Ascending aorta (tissue), 2 donors: ENCODE results near the gene ANXA6. TPM values are rescaled to one million over a fixed set of nuclear protein-coding genes. Genes with fewer than 3 reads are reported as not detected.

Experiments used
- DNase-seq, 2 donors: peaks; one replicate each; pipeline ENCODE4 v3.0.0-alpha.2; 2019; ENCODE audit warnings: low spot score in 2 of 2
- H3K27ac ChIP-seq, 2 donors: fragments of 200-600 bp; sonication (generic); one replicate each; pipeline ENCODE4 v1.5.1; 2016 to 2017; ENCODE audit warnings: mild to moderate bottlenecking in 1 of 2
- H3K27me3 ChIP-seq: fragments of 200-600 bp; sonication (generic); one replicate; pipeline ENCODE4 v1.5.1; 2017
- H3K36me3 ChIP-seq, 2 donors: fragments of 200-600 bp; sonication (generic); one replicate each; pipeline ENCODE4 v1.5.1; 2016
- H3K4me1 ChIP-seq, 2 donors: fragments of 200-600 bp; sonication (generic); one replicate each; pipeline ENCODE4 v1.5.1; 2016 to 2017; ENCODE audit warnings: mild to moderate bottlenecking in 1 of 2
- H3K4me3 ChIP-seq, 2 donors: fragments of 200-600 bp; sonication (generic); one replicate each; pipeline ENCODE4 v1.5.1; 2016 to 2017; ENCODE audit warnings: mild to moderate bottlenecking in 1 of 2
- H3K9me3 ChIP-seq, 2 donors: fragments of 200-600 bp; sonication (generic); one replicate each; pipeline ENCODE4 v1.5.1; 2016
- CTCF ChIP-seq, 3 experiments: fragments of 200-600 bp in 2 of 3; fragments of 450-650 bp in 1 of 3; sonication (generic) in 2 of 3; IDR thresholded peaks; one replicate each; pipeline ENCODE4 v1.5.1; 2016 to 2019; ENCODE audit warnings: antibody characterized with exemption in 3 of 3, mild to moderate bottlenecking in 1 of 3, moderate library complexity in 1 of 3
- intact Hi-C: fragments of 100-400 bp; cut with DNase I; formaldehyde crosslinking; loops from one replicate; pipeline ENCODE4 v1.15.1; 2023
- total RNA-seq: library from RNA; depleted of rRNA; stranded (reverse); fragments of >200 nt; gene quantifications from one replicate; pipeline ENCODE4 v1.1.0, GENCODE V29; 2016

Gene ANXA6
- total RNA-seq, 1 donor from 2014 or later = 334 TPM

DNA sequence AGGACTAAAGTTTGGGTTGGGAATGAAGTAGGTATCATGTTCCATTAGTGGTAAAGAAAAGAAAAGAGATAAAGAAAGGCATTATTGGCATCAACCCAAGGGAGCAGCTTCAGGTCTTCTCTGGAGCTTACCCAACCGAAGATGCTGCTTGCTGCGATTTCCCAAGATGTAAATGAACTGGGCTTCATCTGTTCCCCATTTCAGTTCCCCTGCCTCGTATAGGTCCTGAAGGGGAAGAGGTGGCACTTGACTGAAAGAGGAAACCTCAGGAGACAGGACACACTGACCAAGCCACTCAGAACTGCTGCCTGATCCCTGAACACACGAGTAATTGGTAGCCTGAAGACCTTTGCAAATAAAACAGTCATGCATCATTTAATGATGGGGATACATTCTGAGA lies 24.6 kb downstream of the ANXA6 start:
- H3K4me3 ChIP-seq = no peak overlapping the region
- TF ChIP-seq CTCF (IDR thresholded peaks at IDR 0.05) = no peak
- H3K36me3 ChIP-seq = peaks cover 94 to 100% of the 10 kb centered on the region in 2 donors
- DNase-seq = no peak
- H3K27me3 ChIP-seq = no peaks in the 10 kb centered on the region
- intact Hi-C loops = no loop called here
- no peaks in the 10 kb centered on the region for H3K4me1 ChIP-seq
- no peaks in the 10 kb centered on the region for H3K9me3 ChIP-seq
- H3K27ac ChIP-seq = no peak overlapping the region

GRCh38 chr5:151130922-151131891 lies 26.4 kb downstream of the ANXA6 start:
- Histone ChIP-seq H3K4me3 (no peak overlapping the region), H3K36me3 (peaks cover 89 to 97% of the 10 kb centered on the region in 2 donors), H3K27ac (no peak overlapping the region), H3K27me3 (no peaks in the 10 kb centered on the region), H3K4me1 (no peaks in the 10 kb centered on the region), H3K9me3 (no peaks in the 10 kb centered on the region)
- DNase-seq = no peak
- TF ChIP-seq CTCF (IDR thresholded peaks at IDR 0.05) = no peak
- intact Hi-C loops = no loop called here

GRCh38 chr5:151130235-151130921 lies 27.2 kb downstream of the ANXA6 start:
- Histone ChIP-seq H3K36me3 (peaks cover 85 to 97% of the 10 kb centered on the region in 2 donors), H3K9me3 (no peaks in the 10 kb centered on the region), H3K4me1 (no peaks in the 10 kb centered on the region), H3K4me3 (no peak overlapping the region), H3K27ac (no peak overlapping the region), H3K27me3 (no peaks in the 10 kb centered on the region)
- no peak for TF ChIP-seq CTCF (IDR thresholded peaks at IDR 0.05)
- intact Hi-C loops = no loop called here
- DNase-seq = no peak

- Histone ChIP-seq H3K9me3 (no peaks in the 10 kb centered on the region), H3K36me3 (peaks cover 69 to 92% of the 10 kb centered on the region in 2 donors), H3K27ac (no peak overlapping the region), H3K27me3 (no peaks in the 10 kb centered on the region), H3K4me3 (no peak overlapping the region), H3K4me1 (peaks cover 0 to 6% of the 10 kb centered on the region in 2 donors)
- DNase-seq = no peak
- intact Hi-C loops = loop anchor here (5.0 kb wide), 1 partner anchor 93 kb away; the partner anchor contains the start of gene CCDC69
- TF ChIP-seq CTCF (IDR thresholded peaks at IDR 0.05) = no peak
Measured at GRCh38 chr5:151128817-151129216, 28.8 kb downstream of the ANXA6 start.

GRCh38 chr5:151127926-151128325 lies 29.7 kb downstream of the ANXA6 start:
- H3K36me3 ChIP-seq = peaks cover 68 to 92% of the 10 kb centered on the region in 2 donors
- H3K27me3 ChIP-seq = no peaks in the 10 kb centered on the region
- DNase-seq = no peak
- H3K27ac ChIP-seq = no peak overlapping the region
- no peaks in the 10 kb centered on the region for H3K9me3 ChIP-seq
- intact Hi-C loops = loop anchor here (5.0 kb wide), 1 partner anchor 94 kb away; the partner anchor contains the start of gene CCDC69
- TF ChIP-seq CTCF (IDR thresholded peaks at IDR 0.05) = no peak
- H3K4me3 ChIP-seq = no peak overlapping the region
- peaks cover 0 to 11% of the 10 kb centered on the region in 2 donors for H3K4me1 ChIP-seq
